ENCODE data around the gene WDR46.
A peak's percentile ranks its signal among the peaks of the same experiment; 100 is the strongest.

The WDR46 gene

GRCh38 chr6:33323623-33323948 lies 34.5 kb upstream of the WDR46 start:
- FAIRE-seq (no peak), DNase-seq (ENCODE audit: insufficient read length, low spot score) (no peak)
- no peak for TF ChIP-seq CTCF (IDR thresholded peaks at IDR 0.05; ENCODE audit: insufficient read depth, missing control alignments)

- no peak for TF ChIP-seq CTCF (IDR thresholded peaks at IDR 0.05; ENCODE audit: insufficient read depth, missing control alignments)
- no peak for FAIRE-seq
These were observed 32.2 kb upstream of the WDR46 start for GRCh38 chr6:33321227-33321626.

GRCh38 chr6:33320315-33321181 lies 31.5 kb upstream of the WDR46 start:
- TF ChIP-seq CTCF (IDR thresholded peaks at IDR 0.05; ENCODE audit: insufficient read depth, missing control alignments): no peak
- FAIRE-seq: no peak
- no peak for DNase-seq (ENCODE audit: insufficient read length, low spot score)

More at GRCh38 chr6:33321227-33321626, 32.2 kb upstream of the WDR46 start:
- DNase-seq (ENCODE audit: insufficient read length, low spot score): no peak

- no peak for TF ChIP-seq CTCF (IDR thresholded peaks at IDR 0.05; ENCODE audit: insufficient read depth, missing control alignments)
- DNase-seq (ENCODE audit: insufficient read length, low spot score) (no peak), FAIRE-seq (no peak)
These were observed 30.9 kb upstream of the WDR46 start for GRCh38 chr6:33319939-33320314.

- TF ChIP-seq CTCF (IDR thresholded peaks at IDR 0.05; ENCODE audit: insufficient read depth, missing control alignments): no peak
- DNase-seq (ENCODE audit: insufficient read length, low spot score) (no peak), FAIRE-seq (no peak)
These were observed 29.5 kb upstream of the WDR46 start for GRCh38 chr6:33318426-33319073.

- DNase-seq (ENCODE audit: insufficient read length, low spot score) (peak; percentile 87), FAIRE-seq (no peak)
These were observed 28.8 kb upstream of the WDR46 start, which contains the start of gene ZBTB22 for GRCh38 chr6:33317669-33318425. ZBTB22 (minus strand) TSS chr6:33317744; CDS start chr6:33316916, 828 bp downstream.

More at GRCh38 chr6:33317669-33318425, 28.8 kb upstream of the WDR46 start, which contains the start of gene ZBTB22:
- no peak for TF ChIP-seq CTCF (IDR thresholded peaks at IDR 0.05; ENCODE audit: insufficient read depth, missing control alignments)

Data from D721Med (cell line).